ENCODE data around the gene ALKBH2.

DNA sequence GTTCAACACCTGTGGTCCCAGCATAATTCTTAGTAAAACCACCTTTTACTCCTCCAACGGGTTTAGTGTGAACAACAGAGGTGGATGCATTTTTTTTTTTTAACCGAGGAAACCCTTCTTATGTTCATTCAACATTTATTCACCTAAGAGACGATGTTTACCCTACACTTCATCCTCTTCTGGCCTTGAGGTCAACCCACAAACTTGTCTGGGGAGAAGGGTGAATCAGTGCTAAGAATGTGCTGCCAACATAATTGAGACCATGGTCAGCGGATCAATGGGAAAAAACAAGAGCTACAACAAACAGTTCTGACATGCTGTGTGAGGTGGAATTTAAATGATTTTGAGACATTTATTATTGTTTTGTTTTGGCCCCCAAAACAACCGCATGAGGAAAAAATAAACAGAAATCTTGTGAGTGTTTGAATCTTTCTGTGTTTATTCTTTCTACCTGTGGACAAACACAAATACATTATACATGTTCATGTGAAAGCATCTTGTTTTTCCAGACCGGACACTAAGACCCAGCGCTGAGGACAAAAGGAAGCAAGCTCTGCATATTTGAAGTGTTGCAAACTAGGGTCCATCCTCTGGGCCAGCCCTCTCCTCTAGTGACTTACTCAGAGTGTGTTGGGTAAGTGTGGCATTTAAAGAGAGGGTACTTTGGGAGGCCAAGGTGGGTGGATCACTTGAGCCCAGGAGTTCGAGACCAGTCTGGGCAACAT, 46.0 kb downstream of the ALKBH2 start:
- TF ChIP-seq, protein P1, sequence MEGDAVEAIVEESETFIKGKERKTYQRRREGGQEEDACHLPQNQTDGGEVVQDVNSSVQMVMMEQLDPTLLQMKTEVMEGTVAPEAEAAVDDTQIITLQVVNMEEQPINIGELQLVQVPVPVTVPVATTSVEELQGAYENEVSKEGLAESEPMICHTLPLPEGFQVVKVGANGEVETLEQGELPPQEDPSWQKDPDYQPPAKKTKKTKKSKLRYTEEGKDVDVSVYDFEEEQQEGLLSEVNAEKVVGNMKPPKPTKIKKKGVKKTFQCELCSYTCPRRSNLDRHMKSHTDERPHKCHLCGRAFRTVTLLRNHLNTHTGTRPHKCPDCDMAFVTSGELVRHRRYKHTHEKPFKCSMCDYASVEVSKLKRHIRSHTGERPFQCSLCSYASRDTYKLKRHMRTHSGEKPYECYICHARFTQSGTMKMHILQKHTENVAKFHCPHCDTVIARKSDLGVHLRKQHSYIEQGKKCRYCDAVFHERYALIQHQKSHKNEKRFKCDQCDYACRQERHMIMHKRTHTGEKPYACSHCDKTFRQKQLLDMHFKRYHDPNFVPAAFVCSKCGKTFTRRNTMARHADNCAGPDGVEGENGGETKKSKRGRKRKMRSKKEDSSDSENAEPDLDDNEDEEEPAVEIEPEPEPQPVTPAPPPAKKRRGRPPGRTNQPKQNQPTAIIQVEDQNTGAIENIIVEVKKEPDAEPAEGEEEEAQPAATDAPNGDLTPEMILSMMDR (conservative IDR thresholded peaks at IDR 0.05; ENCODE audit: low read length), result no peak
- no peak for TF ChIP-seq EZH2phosphoT487 (IDR thresholded peaks at IDR 0.05; ENCODE audit: borderline replicate concordance)
